HepG2 (cell line): ENCODE measurements around the gene CEBPA. TPM values are rescaled to one million over a fixed set of nuclear protein-coding genes. Genes with fewer than 3 reads are reported as not detected.

Experiments
- MAX ChIP-seq: IDR thresholded peaks from 2 replicates; pipeline ENCODE4 v1.6.1; 2012; ENCODE audit warnings: inconsistent platforms
- MYC ChIP-seq: sonication (generic); formaldehyde crosslinking; IDR thresholded peaks from 2 replicates; pipeline ENCODE4 v1.9.0; 2021; ENCODE audit warnings: missing genetic modification reagents, borderline replicate concordance
- ZNF367 ChIP-seq: sonication (generic); formaldehyde crosslinking; IDR thresholded peaks from 2 replicates; pipeline ENCODE4 v1.4.0; 2020; ENCODE audit warnings: missing genetic modification reagents, borderline replicate concordance
- ZNF609 ChIP-seq: sonication (generic); formaldehyde crosslinking; IDR thresholded peaks from 2 replicates; pipeline ENCODE4 v1.4.0; 2020; ENCODE audit warnings: mild to moderate bottlenecking, missing genetic modification reagents, borderline replicate concordance
- ZNF691 ChIP-seq: sonication (generic); formaldehyde crosslinking; IDR thresholded peaks from 2 replicates; pipeline ENCODE4 v1.4.0; 2020; ENCODE audit warnings: missing genetic modification reagents, low read depth, mild to moderate bottlenecking, borderline replicate concordance
- polyA plus RNA-seq, 8 experiments: library from polyadenylated mRNA; depleted of rRNA in 3 of 8; stranded (reverse) in 7 of 8; unstranded in 1 of 8; fragments of >200 nt; fragmentation: Illumina TruSeq in 4 of 8; extraction: Trizol in 4 of 8; gene quantifications; 2 replicates each; pipeline versions ENCODE4 v1.2.1 to v1.2.3, GENCODE V29; 2011 to 2016; ENCODE audit warnings: low read depth in 4 of 8, missing spikeins in 1 of 8, mixed read lengths in 1 of 8; ENCODE audit not compliant: insufficient read depth in 1 of 8
- total RNA-seq, 5 experiments: library from RNA; depleted of rRNA; stranded (reverse); fragments of >200 nt; fragmentation: Illumina TruSeq; extraction: Trizol; gene quantifications; 2 replicates each; pipeline ENCODE4 v1.2.3, GENCODE V29; 2016; ENCODE audit warnings: low read depth in 1 of 5

CEBPA gene
- total and polyA plus RNA-seq, 2 of the 13 experiments (the other 11 are each of a cell fraction or from before 2014, with no cell fraction given), result 24.8 to 103 TPM

- TF ChIP-seq ZNF609 (CRISPR knock-in tag), result no peak
- 0 out of 2 replicates have a peak, but pooled peaks have one; percentile 41 for TF ChIP-seq ZNF691 (CRISPR knock-in tag)
- peak; percentile 39; the same call in 1 of the 2 replicates for TF ChIP-seq MAX
- TF ChIP-seq MYC (CRISPR knock-in tag), result peak; percentile 25; the same call in 1 of the 2 replicates
- no peak for TF ChIP-seq ZNF367 (CRISPR knock-in tag)
Measured at GRCh38 chr19:33292595-33293254, 9.6 kb downstream of the CEBPA start (continued).
